GM21526 (cell line): ENCODE data around the gene DPYD.

ENCODE experiments used
- ATAC-seq: cut with Tn5 transposase; IDR thresholded peaks from one replicate; pipeline ENCODE4 v1.9.1; 2021; ENCODE audit warnings: moderate library complexity; ENCODE audit not compliant: unreplicated experiment, low FRiP score

The DPYD gene

GRCh38 chr1:97632776-97633175 lies 288.1 kb downstream of the DPYD start:
- no peak for ATAC-seq

GRCh38 chr1:97632075-97632474 lies 288.8 kb downstream of the DPYD start:
- ATAC-seq: no peak

- ATAC-seq: no peak
Observed at GRCh38 chr1:97630948-97631347, 289.9 kb downstream of the DPYD start.

- ATAC-seq: no peak
Observed at GRCh38 chr1:97630281-97630680, 290.6 kb downstream of the DPYD start.

- ATAC-seq: no peak
Observed at GRCh38 chr1:97623220-97623619, 297.6 kb downstream of the DPYD start.

- ATAC-seq: no peak
Observed at GRCh38 chr1:97621955-97622354, 298.9 kb downstream of the DPYD start.

- no peak for ATAC-seq
Observed at GRCh38 chr1:97619706-97620105, 301.1 kb downstream of the DPYD start.

- peak; percentile 64 for ATAC-seq
Observed at GRCh38 chr1:97610748-97611147, 310.1 kb downstream of the DPYD start.

GRCh38 chr1:97610102-97610501 lies 310.7 kb downstream of the DPYD start:
- ATAC-seq: no peak

- peak; percentile 62 for ATAC-seq
Observed at GRCh38 chr1:97608272-97608671, 312.6 kb downstream of the DPYD start.

GRCh38 chr1:97603776-97604175 lies 317.1 kb downstream of the DPYD start:
- no peak for ATAC-seq

- ATAC-seq: no peak
Observed at GRCh38 chr1:97603218-97603617, 317.6 kb downstream of the DPYD start.

GRCh38 chr1:97599447-97599846 lies 321.4 kb downstream of the DPYD start:
- no peak for ATAC-seq

GRCh38 chr1:97593192-97593591 lies 327.6 kb downstream of the DPYD start:
- no peak for ATAC-seq

GRCh38 chr1:97588772-97589171 lies 332.1 kb downstream of the DPYD start:
- no peak for ATAC-seq

- ATAC-seq: no peak
Observed at GRCh38 chr1:97581614-97582051, 339.2 kb downstream of the DPYD start.

GRCh38 chr1:97577613-97578012 lies 343.2 kb downstream of the DPYD start:
- ATAC-seq: no peak

- ATAC-seq: no peak
Observed at GRCh38 chr1:97573553-97573952, 347.3 kb downstream of the DPYD start.

GRCh38 chr1:97572561-97572960 lies 348.3 kb downstream of the DPYD start:
- no peak for ATAC-seq

- no peak for ATAC-seq
Observed at GRCh38 chr1:97571760-97572159, 349.1 kb downstream of the DPYD start.

GRCh38 chr1:97570691-97571090 lies 350.1 kb downstream of the DPYD start:
- ATAC-seq: no peak

- ATAC-seq: no peak
Observed at GRCh38 chr1:97567000-97567749, 353.7 kb downstream of the DPYD start.

GRCh38 chr1:97565886-97566285 lies 354.9 kb downstream of the DPYD start:
- ATAC-seq: no peak
